GM23338 (cell line): Measurements from ENCODE around the gene UNC13D.

Experiments
- CREB1 ChIP-seq: fragments of 250-450 bp; sonication (Bioruptor Pico); IDR thresholded peaks from 2 replicates; pipeline ENCODE4 v1.5.0; 2020; ENCODE audit warnings: low read depth, mild to moderate bottlenecking, moderate library complexity
- CTCF ChIP-seq, 2 experiments: fragments of 200-600 bp in 1 of 2; sonication (generic) in 1 of 2; conservative IDR thresholded peaks; 2 replicates each; pipeline versions ENCODE4 v1.5.1 to v1.6.1; 2016 to 2017; ENCODE audit warnings: antibody characterized with exemption in 2 of 2, low read depth in 2 of 2, mild to moderate bottlenecking in 2 of 2, moderate library complexity in 1 of 2
- EZH2 ChIP-seq: fragments of 200-600 bp; sonication (generic); IDR thresholded peaks from one replicate; pipeline ENCODE4 v1.8.0; 2017; ENCODE audit warnings: antibody characterized with exemption, mild to moderate bottlenecking, low read depth; ENCODE audit not compliant: unreplicated experiment
- EZH2phosphoT487 ChIP-seq: fragments of 200-600 bp; sonication (generic); IDR thresholded peaks from one replicate; pipeline ENCODE4 v1.8.1; 2018; ENCODE audit warnings: antibody characterized with exemption; ENCODE audit not compliant: unreplicated experiment
- POLR2AphosphoS5 ChIP-seq: IDR thresholded peaks from 2 replicates; pipeline ENCODE4 v1.6.1; 2016; ENCODE audit warnings: antibody characterized with exemption, low read depth
- REST ChIP-seq: IDR thresholded peaks from one replicate; pipeline ENCODE4 v1.6.1; 2018; ENCODE audit warnings: antibody characterized with exemption; ENCODE audit not compliant: unreplicated experiment

- TF ChIP-seq CTCF (conservative IDR thresholded peaks at IDR 0.05; ENCODE audit: low read depth in 2 of 2) (no peak), EZH2phosphoT487 (no peak), CREB1 (CRISPR knock-in tag) (no peak), EZH2 (no peak), REST (no peak), POLR2AphosphoS5 (no peak)
Measured at GRCh38 chr17:75819116-75819515, 25.1 kb downstream of the UNC13D start.
